Measurements from ENCODE around the gene KCNK16. TPM values are rescaled to one million over a fixed set of nuclear protein-coding genes. Genes with fewer than 3 reads are reported as not detected.
A peak's percentile ranks its signal among the peaks of the same experiment; 100 is the strongest.

Gene KCNK16
- total RNA-seq = not detected
- polyA plus RNA-seq = not detected
- total RNA-seq = 0 reads per million in 6 experiments

- Mint-ChIP-seq H3K9me3 (no peaks in the 10 kb centered on the region), H3K4me1 (peaks cover 0 to 4% (median 2%) of the 10 kb centered on the region in 4 donors), H3K27me3 (peaks cover 8 to 41% (median 16%) of the 10 kb centered on the region in 5 donors), H3K27ac (no peak within 1 kb of the TSS), H3K4me3 (no peak within 1 kb of the TSS), H3K36me3 (no peaks in the 10 kb centered on the region)
- POLR2A ChIA-PET = no interaction called here
- no peak for DNase-seq
- no peak for ATAC-seq
These were observed at the start of gene KCNK16 for GRCh38 chr6:39322306-39322850. KCNK16 (minus strand) TSS chr6:39322702; CDS start chr6:39322540, 162 bp downstream.

GRCh38 chr6:39370390-39370789 is 47.9 kb upstream of the KCNK16 start:
- Mint-ChIP-seq H3K9me3 (no peaks in the 10 kb centered on the region), H3K27ac (no peak overlapping the region), H3K36me3 (no peaks in the 10 kb centered on the region), H3K4me1 (no peaks in the 10 kb centered on the region), H3K27me3 (peaks cover 8 to 15% (median 9%) of the 10 kb centered on the region in 5 donors), H3K4me3 (no peak overlapping the region)
- DNase-seq (no peak), ATAC-seq (no peak)
- POLR2A ChIA-PET = no interaction called here

- no peak for DNase-seq
- ATAC-seq = no peak
- no peaks in the 10 kb centered on the region for H3K36me3 Mint-ChIP-seq
- H3K27me3 Mint-ChIP-seq = peaks cover 8 to 15% (median 12%) of the 10 kb centered on the region in 5 donors
- H3K27ac Mint-ChIP-seq = no peak overlapping the region
- no peaks in the 10 kb centered on the region for H3K9me3 Mint-ChIP-seq
- POLR2A ChIA-PET = no interaction called here
- H3K4me1 Mint-ChIP-seq = no peaks in the 10 kb centered on the region
- no peak overlapping the region for H3K4me3 Mint-ChIP-seq
These were observed 47.5 kb upstream of the KCNK16 start for GRCh38 chr6:39369987-39370386.

- Mint-ChIP-seq H3K36me3 (no peaks in the 10 kb centered on the region), H3K27ac (no peak overlapping the region), H3K4me1 (no peaks in the 10 kb centered on the region), H3K27me3 (peaks cover 7 to 15% (median 12%) of the 10 kb centered on the region in 5 donors), H3K4me3 (no peak overlapping the region), H3K9me3 (no peaks in the 10 kb centered on the region)
- DNase-seq (no peak), ATAC-seq (no peak)
- POLR2A ChIA-PET = no interaction called here
These were observed 45.2 kb upstream of the KCNK16 start for GRCh38 chr6:39367700-39368099.

GRCh38 chr6:39366931-39367618 is 44.6 kb upstream of the KCNK16 start:
- POLR2A ChIA-PET = no interaction called here
- no peak overlapping the region for H3K4me3 Mint-ChIP-seq
- peaks cover 7 to 15% (median 12%) of the 10 kb centered on the region in 5 donors for H3K27me3 Mint-ChIP-seq
- DNase-seq (no peak), ATAC-seq (no peak)
- peaks cover 0 to 3% (median 0%) of the 10 kb centered on the region in 4 donors for H3K4me1 Mint-ChIP-seq
- no peaks in the 10 kb centered on the region for H3K36me3 Mint-ChIP-seq
- no peak overlapping the region for H3K27ac Mint-ChIP-seq
- H3K9me3 Mint-ChIP-seq = no peaks in the 10 kb centered on the region

GRCh38 chr6:39365281-39366074 is 43.0 kb upstream of the KCNK16 start:
- peaks cover 6 to 25% (median 11%) of the 10 kb centered on the region in 5 donors for H3K27me3 Mint-ChIP-seq
- no peaks in the 10 kb centered on the region for H3K9me3 Mint-ChIP-seq
- H3K27ac Mint-ChIP-seq = no peak overlapping the region
- peaks cover 0 to 8% (median 2%) of the 10 kb centered on the region in 4 donors for H3K4me1 Mint-ChIP-seq
- no peak overlapping the region for H3K4me3 Mint-ChIP-seq
- POLR2A ChIA-PET = no interaction called here
- no peaks in the 10 kb centered on the region for H3K36me3 Mint-ChIP-seq
- no peak for ATAC-seq
- no peak for DNase-seq

GRCh38 chr6:39363280-39363679 is 40.8 kb upstream of the KCNK16 start:
- H3K27me3 Mint-ChIP-seq = peaks cover 3 to 14% (median 5%) of the 10 kb centered on the region in 5 donors
- peaks cover 0 to 8% (median 2%) of the 10 kb centered on the region in 4 donors for H3K4me1 Mint-ChIP-seq
- ATAC-seq (no peak), DNase-seq (no peak)
- POLR2A ChIA-PET = no interaction called here
- H3K4me3 Mint-ChIP-seq = no peak overlapping the region
- H3K27ac Mint-ChIP-seq = peak overlapping the region in 1 of 10 donors; percentile 37
- H3K9me3 Mint-ChIP-seq = no peaks in the 10 kb centered on the region
- no peaks in the 10 kb centered on the region for H3K36me3 Mint-ChIP-seq

GRCh38 chr6:39362487-39362865 is 40.0 kb upstream of the KCNK16 start:
- no peak overlapping the region for H3K27ac Mint-ChIP-seq
- POLR2A ChIA-PET = no interaction called here
- H3K9me3 Mint-ChIP-seq = no peaks in the 10 kb centered on the region
- no peak overlapping the region for H3K4me3 Mint-ChIP-seq
- peaks cover 3 to 14% (median 5%) of the 10 kb centered on the region in 5 donors for H3K27me3 Mint-ChIP-seq
- DNase-seq (no peak), ATAC-seq (no peak)
- no peaks in the 10 kb centered on the region for H3K36me3 Mint-ChIP-seq
- H3K4me1 Mint-ChIP-seq = peaks cover 0 to 8% (median 2%) of the 10 kb centered on the region in 4 donors

- POLR2A ChIA-PET = no interaction called here
- Mint-ChIP-seq H3K9me3 (no peaks in the 10 kb centered on the region), H3K4me1 (peaks cover 0 to 8% (median 2%) of the 10 kb centered on the region in 4 donors), H3K36me3 (no peaks in the 10 kb centered on the region), H3K27me3 (peaks cover 2 to 14% (median 5%) of the 10 kb centered on the region in 5 donors), H3K4me3 (peak overlapping the region in 1 of 10 donors; percentile 36), H3K27ac (no peak overlapping the region)
- ATAC-seq (peak; percentile 53 to 67), DNase-seq (peak in 8 of 10 donors; percentile 7 to 33 (median 23))
These were observed 39.4 kb upstream of the KCNK16 start for GRCh38 chr6:39361657-39362486.

- H3K27me3 Mint-ChIP-seq = peaks cover 2 to 14% (median 3%) of the 10 kb centered on the region in 5 donors
- H3K4me1 Mint-ChIP-seq = peaks cover 0 to 8% (median 2%) of the 10 kb centered on the region in 4 donors
- H3K4me3 Mint-ChIP-seq = no peak overlapping the region
- no peak overlapping the region for H3K27ac Mint-ChIP-seq
- no peak for DNase-seq
- no peaks in the 10 kb centered on the region for H3K9me3 Mint-ChIP-seq
- ATAC-seq = no peak
- POLR2A ChIA-PET = no interaction called here
- H3K36me3 Mint-ChIP-seq = no peaks in the 10 kb centered on the region
These were observed 37.9 kb upstream of the KCNK16 start for GRCh38 chr6:39360378-39360777.

- Mint-ChIP-seq H3K9me3 (no peaks in the 10 kb centered on the region), H3K27ac (no peak overlapping the region), H3K4me1 (peaks cover 0 to 8% (median 2%) of the 10 kb centered on the region in 4 donors), H3K4me3 (no peak overlapping the region), H3K27me3 (peaks cover 2 to 14% (median 3%) of the 10 kb centered on the region in 5 donors), H3K36me3 (no peaks in the 10 kb centered on the region)
- DNase-seq = no peak
- ATAC-seq = no peak
- POLR2A ChIA-PET = no interaction called here
These were observed 35.6 kb upstream of the KCNK16 start for GRCh38 chr6:39357998-39358686.

- peak in 1 of 10 donors; percentile 36 for DNase-seq
- Mint-ChIP-seq H3K4me1 (no peaks in the 10 kb centered on the region), H3K4me3 (no peak overlapping the region), H3K27ac (no peak overlapping the region), H3K36me3 (no peaks in the 10 kb centered on the region), H3K9me3 (no peaks in the 10 kb centered on the region), H3K27me3 (no peaks in the 10 kb centered on the region)
- no peak for ATAC-seq
- POLR2A ChIA-PET = no interaction called here
These were observed 31.3 kb upstream of the KCNK16 start for GRCh38 chr6:39353698-39354315.
